ENCODE data around the gene SVIL. TPM values are rescaled to one million over a fixed set of nuclear protein-coding genes. Genes with fewer than 3 reads are reported as not detected.

The SVIL gene
- total and polyA plus RNA-seq, 2 of the 13 experiments (the other 11 are each of a cell fraction or from before 2014, with no cell fraction given): 3.9 to 12.1 TPM

GRCh38 chr10:29635711-29636144 lies 957 bp upstream of the SVIL start (continued):
- TF ChIP-seq ZNF256 (CRISPR knock-in tag; conservative IDR thresholded peaks at IDR 0.05) (no peak), ATF7-NPFF (CRISPR knock-in tag; IDR thresholded peaks at IDR 0.05; ENCODE audit: low read depth) (no peak), GATA4 (IDR thresholded peaks at IDR 0.05; ENCODE audit: borderline replicate concordance, low read depth) (no peak), ZNF564 (CRISPR knock-in tag; IDR thresholded peaks at IDR 0.05) (no peak), ZNF264 (CRISPR knock-in tag; IDR thresholded peaks at IDR 0.05) (0 out of 2 replicates have a peak, but pooled peaks have one; percentile 55), MXD4 (CRISPR knock-in tag; IDR thresholded peaks at IDR 0.05) (no peak), ZNF253 (CRISPR knock-in tag; IDR thresholded peaks at IDR 0.05; ENCODE audit: borderline replicate concordance) (no peak), DR1 (CRISPR knock-in tag; IDR thresholded peaks at IDR 0.05) (no peak), REPIN1 (CRISPR knock-in tag; IDR thresholded peaks at IDR 0.05; ENCODE audit: borderline replicate concordance, low read depth) (no peak), MAZ (IDR thresholded peaks at IDR 0.05; ENCODE audit: borderline replicate concordance, low read depth, low read length) (no peak), MAZ (CRISPR knock-in tag; IDR thresholded peaks at IDR 0.05; ENCODE audit: low read depth) (no peak), STAG1 (CRISPR knock-in tag; IDR thresholded peaks at IDR 0.05) (no peak), MEIS2 (CRISPR knock-in tag; IDR thresholded peaks at IDR 0.05) (no peak), TBX2 (CRISPR knock-in tag; IDR thresholded peaks at IDR 0.05; ENCODE audit: borderline replicate concordance) (peak; percentile 73; the same call in 1 of the 2 replicates), HOXA5 (CRISPR knock-in tag; IDR thresholded peaks at IDR 0.05) (0 out of 2 replicates have a peak, but pooled peaks have one; percentile 28), ZNF124 (CRISPR knock-in tag; IDR thresholded peaks at IDR 0.05) (no peak), YEATS4 (CRISPR knock-in tag; IDR thresholded peaks at IDR 0.05; ENCODE audit: borderline replicate concordance) (peak; percentile 31; the same call in 1 of the 2 replicates), ZNF446 (CRISPR knock-in tag; IDR thresholded peaks at IDR 0.05) (no peak), HHEX (CRISPR knock-in tag; IDR thresholded peaks at IDR 0.05) (no peak), KAT8 (CRISPR knock-in tag; IDR thresholded peaks at IDR 0.05) (no peak), BATF2 (CRISPR knock-in tag; IDR thresholded peaks at IDR 0.05) (no peak), KLF13 (CRISPR knock-in tag; IDR thresholded peaks at IDR 0.05) (no peak), SCMH1 (CRISPR knock-in tag; IDR thresholded peaks at IDR 0.05; ENCODE audit: borderline replicate concordance) (no peak), YY1 (IDR thresholded peaks at IDR 0.05; ENCODE audit: insufficient read depth, insufficient replicate concordance, low read depth, low read length) (no peak), HIVEP1 (CRISPR knock-in tag; IDR thresholded peaks at IDR 0.05) (no peak), FOXP4 (CRISPR knock-in tag; IDR thresholded peaks at IDR 0.05) (peak; percentile 87), BRD4 (CRISPR knock-in tag; IDR thresholded peaks at IDR 0.05) (no peak), PRDM4 (CRISPR knock-in tag; IDR thresholded peaks at IDR 0.05; ENCODE audit: borderline replicate concordance) (no peak), IKZF1 (IDR thresholded peaks at IDR 0.05) (no peak), RFXAP (CRISPR knock-in tag; IDR thresholded peaks at IDR 0.05; ENCODE audit: borderline replicate concordance) (no peak)
